Nephron (organoid): ENCODE results near the gene MYO15B.
"Not testable (repeated sequence)": the region's sequence is repeated elsewhere in the genome, so short reads cannot be mapped to it uniquely, and the experiment has no call there.

Experiments
- H3K27ac Mint-ChIP-seq, 3 experiments: 2 replicates each; pipeline ENCODE4 v1.8.0; 2020; ENCODE audit warnings: mixed read lengths in 3 of 3, mild to moderate bottlenecking in 2 of 3, moderate library complexity in 1 of 3
- H3K27me3 Mint-ChIP-seq: 2 replicates; pipeline ENCODE4 v1.8.0; 2021; ENCODE audit warnings: low read depth, mild to moderate bottlenecking, moderate library complexity, mixed read lengths
- H3K36me3 Mint-ChIP-seq: 2 replicates; pipeline ENCODE4 v1.8.0; 2020; ENCODE audit warnings: low read depth, mixed read lengths
- H3K4me1 Mint-ChIP-seq: 2 replicates; pipeline ENCODE4 v1.8.0; 2020; ENCODE audit warnings: mixed read lengths
- H3K4me3 Mint-ChIP-seq, 3 experiments: 2 replicates each; pipeline ENCODE4 v1.8.0; 2020; ENCODE audit warnings: mild to moderate bottlenecking in 3 of 3, mixed read lengths in 3 of 3, moderate library complexity in 2 of 3
- H3K9me3 Mint-ChIP-seq: 2 replicates; pipeline ENCODE4 v1.8.0; 2020; ENCODE audit warnings: mixed read lengths
- TF ChIP-seq, protein P1 (sequence below), 3 experiments: fragments of 200-600 bp; sonication (generic); IDR thresholded peaks; one replicate each; pipeline ENCODE4 v1.5.0; 2021; ENCODE audit warnings: antibody characterized with exemption in 3 of 3; ENCODE audit not compliant: unreplicated experiment in 3 of 3

MYO15B gene

DNA sequence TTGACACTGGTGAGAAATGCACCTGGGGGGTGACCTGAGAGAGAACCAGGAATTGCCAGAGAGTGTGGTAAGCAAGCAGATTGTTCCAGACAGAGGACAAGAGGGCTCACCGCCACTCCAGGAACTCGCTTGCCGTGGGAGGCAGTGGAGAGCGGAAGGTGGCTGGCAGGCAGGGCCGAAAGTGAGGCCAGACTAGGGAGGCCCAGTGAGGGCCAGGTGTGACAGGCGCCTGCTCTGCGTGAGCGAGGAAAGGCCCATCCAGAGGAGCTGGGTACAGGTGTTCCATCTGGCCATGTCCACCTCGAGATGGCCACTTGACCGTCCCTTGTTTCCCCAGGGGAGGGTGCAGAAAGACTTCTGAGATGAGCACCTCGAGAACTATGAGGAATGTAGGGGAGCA lies 11.9 kb upstream of the MYO15B start:
- no peak overlapping the region for H3K27ac Mint-ChIP-seq
- H3K36me3 Mint-ChIP-seq = no peaks in the 10 kb centered on the region
- no peaks in the 10 kb centered on the region for H3K4me1 Mint-ChIP-seq
- TF ChIP-seq, protein P1, sequence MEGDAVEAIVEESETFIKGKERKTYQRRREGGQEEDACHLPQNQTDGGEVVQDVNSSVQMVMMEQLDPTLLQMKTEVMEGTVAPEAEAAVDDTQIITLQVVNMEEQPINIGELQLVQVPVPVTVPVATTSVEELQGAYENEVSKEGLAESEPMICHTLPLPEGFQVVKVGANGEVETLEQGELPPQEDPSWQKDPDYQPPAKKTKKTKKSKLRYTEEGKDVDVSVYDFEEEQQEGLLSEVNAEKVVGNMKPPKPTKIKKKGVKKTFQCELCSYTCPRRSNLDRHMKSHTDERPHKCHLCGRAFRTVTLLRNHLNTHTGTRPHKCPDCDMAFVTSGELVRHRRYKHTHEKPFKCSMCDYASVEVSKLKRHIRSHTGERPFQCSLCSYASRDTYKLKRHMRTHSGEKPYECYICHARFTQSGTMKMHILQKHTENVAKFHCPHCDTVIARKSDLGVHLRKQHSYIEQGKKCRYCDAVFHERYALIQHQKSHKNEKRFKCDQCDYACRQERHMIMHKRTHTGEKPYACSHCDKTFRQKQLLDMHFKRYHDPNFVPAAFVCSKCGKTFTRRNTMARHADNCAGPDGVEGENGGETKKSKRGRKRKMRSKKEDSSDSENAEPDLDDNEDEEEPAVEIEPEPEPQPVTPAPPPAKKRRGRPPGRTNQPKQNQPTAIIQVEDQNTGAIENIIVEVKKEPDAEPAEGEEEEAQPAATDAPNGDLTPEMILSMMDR (IDR thresholded peaks at IDR 0.05; ENCODE audit: unreplicated experiment in 3 of 3) = no peak
- H3K9me3 Mint-ChIP-seq = peaks cover 4% of the 10 kb centered on the region
- no peak overlapping the region for H3K4me3 Mint-ChIP-seq
- no peaks in the 10 kb centered on the region for H3K27me3 Mint-ChIP-seq

DNA sequence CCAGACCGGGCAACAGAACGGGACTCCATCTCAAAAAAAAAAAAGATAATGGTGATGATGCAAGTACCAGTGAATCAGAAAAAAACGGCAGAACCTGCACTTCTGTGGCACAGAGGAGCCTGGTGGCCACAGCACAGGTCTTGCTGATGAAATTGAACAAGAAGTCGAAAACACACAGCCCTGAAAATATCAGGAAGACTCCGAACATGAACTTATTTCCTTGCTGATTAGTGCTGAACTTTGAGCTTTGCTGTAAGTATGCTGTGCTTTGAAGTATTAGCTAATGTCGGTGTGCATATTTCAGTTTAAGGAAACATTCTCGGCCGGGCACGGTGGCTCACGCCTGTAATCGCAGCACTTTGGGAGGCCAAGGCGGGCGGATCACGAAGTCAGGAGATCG lies 10.9 kb upstream of the MYO15B start:
- H3K27me3 Mint-ChIP-seq = no peaks in the 10 kb centered on the region
- no peak overlapping the region for H3K4me3 Mint-ChIP-seq
- H3K36me3 Mint-ChIP-seq = no peaks in the 10 kb centered on the region
- H3K27ac Mint-ChIP-seq = no peak overlapping the region
- peaks cover 4% of the 10 kb centered on the region for H3K9me3 Mint-ChIP-seq
- H3K4me1 Mint-ChIP-seq = no peaks in the 10 kb centered on the region
- TF ChIP-seq, protein P1 (IDR thresholded peaks at IDR 0.05; ENCODE audit: unreplicated experiment in 3 of 3) = no peak

DNA sequence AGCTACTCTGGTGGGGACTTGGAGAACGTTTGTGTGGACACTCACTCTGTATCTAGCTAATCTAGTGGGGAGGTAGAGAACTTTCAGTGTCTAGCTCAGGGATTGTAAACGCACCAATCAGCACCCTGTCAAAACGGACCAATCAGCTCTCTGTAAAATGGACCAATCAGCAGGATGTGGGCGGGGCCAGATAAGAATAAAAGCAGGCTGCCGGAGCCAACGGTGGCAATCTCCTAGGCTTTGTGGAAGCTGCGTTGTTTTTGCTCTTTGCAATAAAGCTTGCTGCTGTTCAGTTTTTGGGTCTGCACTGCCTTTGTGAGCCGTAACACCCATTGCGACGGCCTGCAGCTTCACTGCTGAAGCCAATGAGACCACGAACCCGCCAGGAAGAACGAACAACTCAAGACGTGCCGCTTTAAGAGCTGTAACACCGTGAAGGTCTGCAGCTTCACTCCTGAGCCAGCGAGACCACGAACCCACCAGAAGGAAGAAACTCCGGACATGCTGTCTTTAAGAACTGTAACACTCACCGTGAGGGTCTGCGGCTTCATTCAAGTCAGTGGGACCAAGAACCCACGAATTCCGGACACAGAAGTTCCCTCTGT lies 6.4 kb upstream of the MYO15B start:
- not testable (repeated sequence) for H3K27me3 Mint-ChIP-seq, H3K36me3 Mint-ChIP-seq, H3K4me3 Mint-ChIP-seq, H3K9me3 Mint-ChIP-seq, H3K4me1 Mint-ChIP-seq, H3K27ac Mint-ChIP-seq

DNA sequence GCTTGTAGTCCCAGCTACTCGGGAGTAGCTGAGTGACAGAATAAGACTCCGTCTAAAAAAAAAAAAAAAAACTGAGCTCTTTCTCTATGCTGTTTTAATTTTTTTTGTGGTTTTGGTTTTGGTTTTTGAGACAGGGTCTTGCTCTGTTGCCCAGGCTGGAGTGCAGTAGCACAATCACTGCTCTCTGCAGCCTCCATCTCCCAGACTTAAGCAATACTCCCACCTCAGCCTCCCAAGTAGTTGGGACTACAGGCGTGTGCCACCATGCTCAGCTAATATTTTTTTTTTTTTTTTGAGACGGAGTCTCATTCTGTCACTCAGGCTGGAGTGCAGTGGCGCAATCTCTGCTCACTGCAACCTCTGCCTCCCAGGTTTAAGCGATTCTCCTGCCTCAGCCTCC lies 4.4 kb upstream of the MYO15B start:
- H3K27me3 Mint-ChIP-seq = peaks cover 17% of the 10 kb centered on the region
- not testable (repeated sequence) for H3K36me3 Mint-ChIP-seq, H3K9me3 Mint-ChIP-seq, H3K4me1 Mint-ChIP-seq, H3K27ac Mint-ChIP-seq, H3K4me3 Mint-ChIP-seq

DNA sequence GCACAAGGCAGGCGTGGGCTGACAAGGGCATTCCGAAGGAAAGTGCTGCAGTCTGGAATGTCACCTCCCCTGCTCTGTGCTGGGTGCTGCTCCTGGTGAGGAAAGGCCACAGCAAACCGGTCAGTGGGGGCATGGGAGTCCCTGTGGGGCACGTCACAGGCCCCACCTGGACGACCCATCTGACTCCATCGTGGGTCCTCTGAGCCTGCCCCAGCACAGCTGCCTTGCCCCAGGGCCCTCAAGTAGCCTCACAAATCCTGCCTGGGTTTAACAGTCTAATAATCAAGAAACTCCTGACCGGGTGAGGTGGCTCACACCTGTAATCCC lies 2.8 kb upstream of the MYO15B start:
- peaks cover 6% of the 10 kb centered on the region for H3K4me1 Mint-ChIP-seq
- peak overlapping the region in 2 of 3 experiments; percentile 25 to 62 for H3K27ac Mint-ChIP-seq
- TF ChIP-seq, protein P1 (IDR thresholded peaks at IDR 0.05; ENCODE audit: unreplicated experiment in 3 of 3) = no peak
- peaks cover 17% of the 10 kb centered on the region for H3K27me3 Mint-ChIP-seq
- peak overlapping the region in 1 of 3 experiments; percentile 23 for H3K4me3 Mint-ChIP-seq
- H3K36me3 Mint-ChIP-seq = no peaks in the 10 kb centered on the region
- H3K9me3 Mint-ChIP-seq = peaks cover 6% of the 10 kb centered on the region

DNA sequence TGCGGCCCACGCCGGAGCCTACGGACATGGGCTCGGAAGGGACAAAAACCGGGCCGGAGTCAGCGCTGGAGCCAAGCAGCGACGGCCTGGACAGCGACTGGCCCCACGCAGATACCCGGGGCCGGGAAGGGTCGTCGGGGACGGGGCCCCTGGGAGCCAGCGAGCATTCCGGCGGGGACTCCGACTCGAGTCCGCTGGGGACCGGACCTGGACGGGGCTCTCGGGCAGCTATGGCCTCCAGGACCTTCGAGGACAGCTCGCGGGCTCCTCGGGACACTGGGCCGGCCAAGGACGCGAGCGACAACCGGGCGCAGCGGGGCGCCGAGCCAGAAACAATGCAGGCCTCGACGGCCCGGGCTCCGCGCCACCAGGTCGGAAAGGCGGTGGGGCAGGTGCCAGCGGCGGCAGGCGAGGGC lies 1.0 kb downstream of the MYO15B start:
- H3K4me3 Mint-ChIP-seq = peak overlapping the region; percentile 63 to 72 (median 64)
- H3K27ac Mint-ChIP-seq = no peak overlapping the region
- TF ChIP-seq, protein P1 (IDR thresholded peaks at IDR 0.05; ENCODE audit: unreplicated experiment in 3 of 3) = no peak
- H3K27me3 Mint-ChIP-seq = peaks cover 17% of the 10 kb centered on the region
- H3K9me3 Mint-ChIP-seq = peaks cover 6% of the 10 kb centered on the region
- H3K36me3 Mint-ChIP-seq = no peaks in the 10 kb centered on the region
- H3K4me1 Mint-ChIP-seq = peaks cover 6% of the 10 kb centered on the region

DNA sequence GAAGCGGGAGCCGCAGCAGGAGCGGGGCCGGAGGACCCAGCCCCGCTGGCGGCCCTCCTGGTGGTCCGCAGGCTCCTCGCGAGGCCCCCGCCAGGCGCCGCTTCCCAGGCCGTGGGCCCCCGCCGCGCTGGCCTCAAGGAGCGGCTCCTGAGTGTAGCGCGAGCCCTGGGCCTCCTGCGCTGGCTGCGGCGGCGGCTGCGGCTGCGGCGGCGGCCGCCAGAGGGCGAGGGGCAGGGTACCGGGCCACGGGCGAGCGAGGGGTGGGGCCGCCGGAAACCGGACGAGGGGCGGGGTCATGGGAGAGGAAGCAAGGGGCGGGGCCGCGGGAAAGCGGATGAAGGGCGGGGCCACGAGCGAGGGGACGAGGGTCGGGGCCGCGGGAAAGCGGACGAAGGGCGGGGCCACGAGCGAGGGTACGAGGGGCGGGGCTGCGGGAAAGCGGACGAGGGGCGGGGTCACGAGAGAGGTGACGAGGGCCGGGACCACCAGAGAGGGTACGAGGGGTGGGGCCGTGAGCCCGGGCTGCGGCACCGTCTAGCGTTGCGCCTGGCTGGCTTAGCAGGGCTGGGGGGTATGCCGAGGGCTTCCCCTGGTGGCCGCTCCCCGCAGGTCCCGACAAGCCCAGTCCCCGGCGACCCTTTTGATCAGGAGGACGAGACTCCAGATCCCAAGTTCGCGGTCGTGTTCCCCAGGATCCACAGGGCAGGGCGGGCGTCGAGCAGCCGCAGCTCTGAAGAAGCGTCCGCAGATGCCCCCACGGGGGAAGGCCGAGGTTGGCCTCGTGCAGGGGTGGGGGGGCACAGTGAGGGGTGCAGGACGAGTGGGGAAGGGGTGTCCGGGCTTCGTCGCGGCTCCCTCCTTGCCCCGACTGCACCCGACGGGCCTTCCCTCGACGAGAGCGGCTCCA lies 1.7 kb downstream of the MYO15B start:
- H3K27me3 Mint-ChIP-seq = peaks cover 17% of the 10 kb centered on the region
- H3K4me1 Mint-ChIP-seq = peaks cover 3% of the 10 kb centered on the region
- peak overlapping the region; percentile 72 to 83 (median 77) for H3K4me3 Mint-ChIP-seq
- TF ChIP-seq, protein P1 (IDR thresholded peaks at IDR 0.05; ENCODE audit: unreplicated experiment in 3 of 3) = peak; percentile 56 to 67 (median 59)
- H3K27ac Mint-ChIP-seq = peak overlapping the region in 2 of 3 experiments; percentile 46 to 82
- H3K36me3 Mint-ChIP-seq = no peaks in the 10 kb centered on the region
- H3K9me3 Mint-ChIP-seq = peaks cover 4% of the 10 kb centered on the region
